Fibroblast of the aortic adventitia (primary cell): Measurements from ENCODE around the gene NOC2L. TPM values are rescaled to one million over a fixed set of nuclear protein-coding genes. Genes with fewer than 3 reads are reported as not detected.

ENCODE experiments used
- DNase-seq: peaks from one replicate; pipeline ENCODE4 v3.0.0-alpha.2; 2010; ENCODE audit warnings: low read depth
- H3K4me3 ChIP-seq: 2 replicates; pipeline ENCODE4 v1.5.1; 2011; ENCODE audit warnings: low read depth, mild to moderate bottlenecking, control low read depth, low read length, moderate library complexity
- CTCF ChIP-seq: IDR thresholded peaks from 2 replicates; pipeline ENCODE4 v1.5.1; 2011; ENCODE audit warnings: mild to moderate bottlenecking, low read length, control low read depth, inconsistent platforms; ENCODE audit not compliant: insufficient read depth
- total RNA-seq: library from RNA; depleted of rRNA; stranded (reverse); fragments of >200 nt; gene quantifications from 2 replicates; pipeline ENCODE4 v1.2.3, GENCODE V29; 2012; ENCODE audit warnings: low replicate concordance

NOC2L gene
- total RNA-seq, 1 donor, result 54.1 TPM

GRCh38 chr1:963746-964525, 4.9 kb upstream of the NOC2L start:
- H3K4me3 ChIP-seq, result no peak overlapping the region
- DNase-seq, result no peak
- no peak for TF ChIP-seq CTCF

GRCh38 chr1:963301-963651, 4.2 kb upstream of the NOC2L start:
- DNase-seq, result no peak
- H3K4me3 ChIP-seq, result no peak overlapping the region
- no peak for TF ChIP-seq CTCF

- TF ChIP-seq CTCF, result no peak
- no peak overlapping the region for H3K4me3 ChIP-seq
- DNase-seq, result no peak
Measured at GRCh38 chr1:962381-963300, 3.6 kb upstream of the NOC2L start.

GRCh38 chr1:961132-961669, 2.1 kb upstream of the NOC2L start:
- no peak for TF ChIP-seq CTCF
- DNase-seq, result no peak
- H3K4me3 ChIP-seq, result peak overlapping the region; percentile 72

GRCh38 chr1:960363-961131, 1.5 kb upstream of the NOC2L start, which contains the start of gene KLHL17:
Gene KLHL17, plus strand, starts transcription at chr1:960584. Its CDS starts 110 bp downstream, at chr1:960694.
- peak; percentile 45 for DNase-seq
- no peak for TF ChIP-seq CTCF

GRCh38 chr1:959731-960362, 791 bp upstream of the NOC2L start:
- DNase-seq, result no peak
- peak overlapping the region; percentile 72 for H3K4me3 ChIP-seq
- TF ChIP-seq CTCF, result no peak

More at GRCh38 chr1:960363-961131, 1.5 kb upstream of the NOC2L start, which contains the start of gene KLHL17:
- peak within 1 kb of the TSS; percentile 72 for H3K4me3 ChIP-seq
